AG09319 (cell line): Measurements from ENCODE around the gene CORT.

Experiments used
- DNase-seq: peaks from one replicate; pipeline ENCODE4 v3.0.0-alpha.2; 2010; ENCODE audit warnings: low read depth; ENCODE audit errors: extremely low read depth
- TF ChIP-seq, protein P1 (sequence below): IDR thresholded peaks from 2 replicates; pipeline ENCODE4 v1.5.1; 2011; ENCODE audit warnings: low read depth, mild to moderate bottlenecking, inconsistent platforms, low read length, moderate library complexity

Gene CORT

DNA sequence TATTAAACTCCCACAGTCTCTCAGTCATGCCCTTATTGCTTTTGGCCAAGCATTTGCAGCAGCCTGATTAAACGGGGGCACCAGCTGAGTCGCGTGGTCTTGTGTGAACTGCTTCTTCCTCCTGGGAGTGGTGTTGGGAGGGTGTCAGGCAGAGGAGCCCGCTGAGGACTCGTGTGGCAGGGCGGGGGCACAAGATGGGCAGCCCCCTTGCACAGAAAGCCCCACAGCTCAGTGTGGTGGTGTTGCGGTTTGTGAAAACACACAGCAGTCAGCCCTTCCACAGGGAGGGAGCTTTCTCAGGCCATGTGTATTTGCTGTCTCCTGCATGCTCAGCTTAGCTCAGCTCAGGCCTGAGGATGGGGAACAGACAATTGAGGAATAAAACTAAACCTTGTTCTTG lies 47.3 kb downstream of the CORT start:
- TF ChIP-seq, protein P1, sequence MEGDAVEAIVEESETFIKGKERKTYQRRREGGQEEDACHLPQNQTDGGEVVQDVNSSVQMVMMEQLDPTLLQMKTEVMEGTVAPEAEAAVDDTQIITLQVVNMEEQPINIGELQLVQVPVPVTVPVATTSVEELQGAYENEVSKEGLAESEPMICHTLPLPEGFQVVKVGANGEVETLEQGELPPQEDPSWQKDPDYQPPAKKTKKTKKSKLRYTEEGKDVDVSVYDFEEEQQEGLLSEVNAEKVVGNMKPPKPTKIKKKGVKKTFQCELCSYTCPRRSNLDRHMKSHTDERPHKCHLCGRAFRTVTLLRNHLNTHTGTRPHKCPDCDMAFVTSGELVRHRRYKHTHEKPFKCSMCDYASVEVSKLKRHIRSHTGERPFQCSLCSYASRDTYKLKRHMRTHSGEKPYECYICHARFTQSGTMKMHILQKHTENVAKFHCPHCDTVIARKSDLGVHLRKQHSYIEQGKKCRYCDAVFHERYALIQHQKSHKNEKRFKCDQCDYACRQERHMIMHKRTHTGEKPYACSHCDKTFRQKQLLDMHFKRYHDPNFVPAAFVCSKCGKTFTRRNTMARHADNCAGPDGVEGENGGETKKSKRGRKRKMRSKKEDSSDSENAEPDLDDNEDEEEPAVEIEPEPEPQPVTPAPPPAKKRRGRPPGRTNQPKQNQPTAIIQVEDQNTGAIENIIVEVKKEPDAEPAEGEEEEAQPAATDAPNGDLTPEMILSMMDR = no peak
- no peak for DNase-seq

DNA sequence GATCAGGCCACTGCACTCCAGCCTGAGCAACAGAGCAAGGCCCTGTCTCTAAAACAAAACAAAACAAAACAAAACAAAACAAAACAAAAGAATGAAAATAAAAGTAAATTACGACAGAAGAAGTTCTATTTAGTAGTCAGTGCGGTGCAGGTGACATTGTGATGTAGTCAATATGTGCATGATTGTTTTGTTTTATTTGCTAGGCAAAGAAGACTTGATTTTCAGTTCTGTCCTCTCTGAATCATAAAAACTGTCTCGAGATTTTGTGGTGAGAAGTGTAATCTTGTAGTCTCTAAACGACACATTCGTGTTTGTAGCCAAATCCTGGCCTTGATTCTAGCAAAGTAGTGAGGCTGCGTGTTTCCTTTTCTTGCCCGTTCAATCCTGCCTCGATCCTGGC lies 48.4 kb downstream of the CORT start:
- TF ChIP-seq, protein P1 = no peak
- DNase-seq = no peak
